Upper lobe of left lung (tissue), 4 donors: ENCODE measurements around the gene GLRX3.

Experiments
- EP300 ChIP-seq, 4 donors: sonication (generic); formaldehyde crosslinking; IDR thresholded peaks; one replicate each; pipeline ENCODE4 v1.5.1; 2017; ENCODE audit warnings: antibody characterized with exemption in 4 of 4, control low read depth in 2 of 4
- POLR2A ChIP-seq, 4 donors: fragments of 450-650 bp; IDR thresholded peaks; one replicate each; pipeline ENCODE4 v1.5.1; 2016 to 2017; ENCODE audit warnings: antibody characterized with exemption in 4 of 4, mild to moderate bottlenecking in 2 of 4
- POLR2AphosphoS5 ChIP-seq, 2 donors: sonication (generic); formaldehyde crosslinking; IDR thresholded peaks; one replicate each; pipeline ENCODE4 v1.5.1; 2017; ENCODE audit warnings: antibody characterized with exemption in 2 of 2
- TF ChIP-seq, protein P1 (sequence below), 6 experiments: fragments of 450-650 bp in 4 of 6; fragments of 200-600 bp in 2 of 6; sonication (generic) in 2 of 6; IDR thresholded peaks; one replicate each; pipeline ENCODE4 v1.5.1; 2016 to 2019; ENCODE audit warnings: antibody characterized with exemption in 6 of 6

- TF ChIP-seq, protein P1, sequence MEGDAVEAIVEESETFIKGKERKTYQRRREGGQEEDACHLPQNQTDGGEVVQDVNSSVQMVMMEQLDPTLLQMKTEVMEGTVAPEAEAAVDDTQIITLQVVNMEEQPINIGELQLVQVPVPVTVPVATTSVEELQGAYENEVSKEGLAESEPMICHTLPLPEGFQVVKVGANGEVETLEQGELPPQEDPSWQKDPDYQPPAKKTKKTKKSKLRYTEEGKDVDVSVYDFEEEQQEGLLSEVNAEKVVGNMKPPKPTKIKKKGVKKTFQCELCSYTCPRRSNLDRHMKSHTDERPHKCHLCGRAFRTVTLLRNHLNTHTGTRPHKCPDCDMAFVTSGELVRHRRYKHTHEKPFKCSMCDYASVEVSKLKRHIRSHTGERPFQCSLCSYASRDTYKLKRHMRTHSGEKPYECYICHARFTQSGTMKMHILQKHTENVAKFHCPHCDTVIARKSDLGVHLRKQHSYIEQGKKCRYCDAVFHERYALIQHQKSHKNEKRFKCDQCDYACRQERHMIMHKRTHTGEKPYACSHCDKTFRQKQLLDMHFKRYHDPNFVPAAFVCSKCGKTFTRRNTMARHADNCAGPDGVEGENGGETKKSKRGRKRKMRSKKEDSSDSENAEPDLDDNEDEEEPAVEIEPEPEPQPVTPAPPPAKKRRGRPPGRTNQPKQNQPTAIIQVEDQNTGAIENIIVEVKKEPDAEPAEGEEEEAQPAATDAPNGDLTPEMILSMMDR (IDR thresholded peaks at IDR 0.05): no peak
- no peak for TF ChIP-seq POLR2AphosphoS5 (IDR thresholded peaks at IDR 0.05)
- no peak for TF ChIP-seq POLR2A (IDR thresholded peaks at IDR 0.05)
- no peak for TF ChIP-seq EP300 (IDR thresholded peaks at IDR 0.05)
Measured at GRCh38 chr10:130215151-130215930, 79.2 kb downstream of the GLRX3 start.
